Calu3 (cell line): Measurements from ENCODE around the gene CDKN1B. TPM values are rescaled to one million over a fixed set of nuclear protein-coding genes. Genes with fewer than 3 reads are reported as not detected.

Source experiments
- BruUV-seq: library from RNA; stranded (reverse); fragments of 400-500 nt; replicated peaks from 2 replicates; lab custom pipeline; 2021; lab: Mats Ljungman, UMichigan
- CTCF ChIA-PET: fragments of 300-600 bp; sonication (Branson Sonifier 250); formaldehyde crosslinking; loops from one replicate; lab custom pipeline; 2022; ENCODE audit warnings: antibody characterized with exemption; lab: Charles Lee
- DNase-seq: peaks from one replicate; pipeline ENCODE4 v3.0.0; 2022
- H3K27ac Mint-ChIP-seq: one replicate; pipeline ENCODE4 v1.8.0; 2022; ENCODE audit warnings: mixed read lengths; ENCODE audit not compliant: unreplicated experiment
- H3K27me3 Mint-ChIP-seq: one replicate; pipeline ENCODE4 v1.8.0; 2022; ENCODE audit warnings: mixed read lengths; ENCODE audit not compliant: unreplicated experiment
- H3K36me3 Mint-ChIP-seq: one replicate; pipeline ENCODE4 v1.8.0; 2022; ENCODE audit warnings: mild to moderate bottlenecking, moderate library complexity, mixed read lengths; ENCODE audit not compliant: insufficient read depth, unreplicated experiment
- H3K4me1 Mint-ChIP-seq: one replicate; pipeline ENCODE4 v1.8.0; 2022; ENCODE audit warnings: mild to moderate bottlenecking, low read depth, mixed read lengths; ENCODE audit not compliant: unreplicated experiment
- H3K4me3 Mint-ChIP-seq: one replicate; pipeline ENCODE4 v1.8.0; 2022; ENCODE audit warnings: mild to moderate bottlenecking, low read depth, moderate library complexity, mixed read lengths; ENCODE audit not compliant: unreplicated experiment
- H3K9me3 Mint-ChIP-seq: one replicate; pipeline ENCODE4 v1.8.0; 2022; ENCODE audit warnings: low read depth, mixed read lengths; ENCODE audit not compliant: unreplicated experiment
- intact Hi-C: fragments of 100-400 bp; cut with micrococcal nuclease; formaldehyde crosslinking; loops from one replicate; pipeline ENCODE4 v1.10.0; 2022; ENCODE audit not compliant: unreplicated experiment
- total RNA-seq: library from RNA; stranded (reverse); gene quantifications from 2 replicates; pipeline ENCODE4 v1.2.3, GENCODE V29; 2022
- TF ChIP-seq, protein P1 (sequence below): fragments of 200-600 bp; IDR thresholded peaks from one replicate; pipeline ENCODE4 v1.8.0; 2022; ENCODE audit warnings: antibody characterized with exemption; ENCODE audit not compliant: unreplicated experiment

Gene CDKN1B
- total RNA-seq, 1 experiment from 2014 or later, result 41.0 TPM

DNA sequence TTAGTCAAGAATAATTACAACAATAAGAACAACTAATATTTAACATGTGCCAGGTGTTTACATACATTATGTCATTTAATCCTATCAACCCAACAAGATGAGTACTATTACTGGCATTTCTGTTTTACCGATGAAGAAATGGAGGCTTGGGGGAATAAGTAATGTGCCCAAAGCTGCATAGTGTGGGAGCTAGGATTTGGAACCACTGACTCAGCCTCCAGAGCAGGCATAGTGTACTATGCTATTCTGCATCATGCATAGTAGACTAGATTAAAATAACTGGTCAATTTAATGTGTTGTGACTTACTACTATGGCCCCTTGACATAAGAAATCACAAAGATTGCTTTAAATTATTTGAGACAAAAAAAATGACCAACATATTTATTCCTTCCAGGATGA, 30.7 kb upstream of the CDKN1B start:
- Mint-ChIP-seq H3K4me3 (no peak overlapping the region), H3K9me3 (no peaks in the 10 kb centered on the region), H3K4me1 (peaks cover 46% of the 10 kb centered on the region), H3K36me3 (peaks cover 5% of the 10 kb centered on the region), H3K27ac (no peak overlapping the region), H3K27me3 (no peaks in the 10 kb centered on the region)
- TF ChIP-seq, protein P1, sequence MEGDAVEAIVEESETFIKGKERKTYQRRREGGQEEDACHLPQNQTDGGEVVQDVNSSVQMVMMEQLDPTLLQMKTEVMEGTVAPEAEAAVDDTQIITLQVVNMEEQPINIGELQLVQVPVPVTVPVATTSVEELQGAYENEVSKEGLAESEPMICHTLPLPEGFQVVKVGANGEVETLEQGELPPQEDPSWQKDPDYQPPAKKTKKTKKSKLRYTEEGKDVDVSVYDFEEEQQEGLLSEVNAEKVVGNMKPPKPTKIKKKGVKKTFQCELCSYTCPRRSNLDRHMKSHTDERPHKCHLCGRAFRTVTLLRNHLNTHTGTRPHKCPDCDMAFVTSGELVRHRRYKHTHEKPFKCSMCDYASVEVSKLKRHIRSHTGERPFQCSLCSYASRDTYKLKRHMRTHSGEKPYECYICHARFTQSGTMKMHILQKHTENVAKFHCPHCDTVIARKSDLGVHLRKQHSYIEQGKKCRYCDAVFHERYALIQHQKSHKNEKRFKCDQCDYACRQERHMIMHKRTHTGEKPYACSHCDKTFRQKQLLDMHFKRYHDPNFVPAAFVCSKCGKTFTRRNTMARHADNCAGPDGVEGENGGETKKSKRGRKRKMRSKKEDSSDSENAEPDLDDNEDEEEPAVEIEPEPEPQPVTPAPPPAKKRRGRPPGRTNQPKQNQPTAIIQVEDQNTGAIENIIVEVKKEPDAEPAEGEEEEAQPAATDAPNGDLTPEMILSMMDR, result no peak
- intact Hi-C loops, result no loop called here
- no peak for DNase-seq
- no TSS peak for BruUV-seq
- CTCF ChIA-PET, result no interaction called here

DNA sequence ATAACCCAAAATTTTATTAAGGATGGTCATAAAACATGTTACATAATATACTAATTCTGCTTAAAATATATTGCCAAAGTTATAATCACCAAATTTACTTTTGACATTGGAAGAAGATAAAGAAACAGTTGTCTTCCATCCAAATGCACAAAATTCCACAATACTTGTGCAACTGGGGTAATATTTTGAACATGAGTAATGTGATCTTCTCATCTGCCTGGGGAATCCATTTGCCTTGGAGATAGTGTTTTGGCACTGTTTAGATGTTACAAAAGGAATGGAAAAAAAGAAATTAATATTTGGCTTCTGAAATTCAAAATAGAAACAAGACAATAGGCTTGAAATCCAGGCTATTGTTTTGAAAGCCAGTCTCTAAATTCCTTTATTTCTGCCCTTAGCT, 30.2 kb upstream of the CDKN1B start:
- TF ChIP-seq, protein P1, result no peak
- Mint-ChIP-seq H3K27ac (no peak overlapping the region), H3K9me3 (no peaks in the 10 kb centered on the region), H3K4me1 (peaks cover 51% of the 10 kb centered on the region), H3K27me3 (no peaks in the 10 kb centered on the region), H3K4me3 (no peak overlapping the region), H3K36me3 (peaks cover 5% of the 10 kb centered on the region)
- BruUV-seq, result no TSS peak
- CTCF ChIA-PET, result no interaction called here
- DNase-seq, result no peak
- intact Hi-C loops, result no loop called here

DNA sequence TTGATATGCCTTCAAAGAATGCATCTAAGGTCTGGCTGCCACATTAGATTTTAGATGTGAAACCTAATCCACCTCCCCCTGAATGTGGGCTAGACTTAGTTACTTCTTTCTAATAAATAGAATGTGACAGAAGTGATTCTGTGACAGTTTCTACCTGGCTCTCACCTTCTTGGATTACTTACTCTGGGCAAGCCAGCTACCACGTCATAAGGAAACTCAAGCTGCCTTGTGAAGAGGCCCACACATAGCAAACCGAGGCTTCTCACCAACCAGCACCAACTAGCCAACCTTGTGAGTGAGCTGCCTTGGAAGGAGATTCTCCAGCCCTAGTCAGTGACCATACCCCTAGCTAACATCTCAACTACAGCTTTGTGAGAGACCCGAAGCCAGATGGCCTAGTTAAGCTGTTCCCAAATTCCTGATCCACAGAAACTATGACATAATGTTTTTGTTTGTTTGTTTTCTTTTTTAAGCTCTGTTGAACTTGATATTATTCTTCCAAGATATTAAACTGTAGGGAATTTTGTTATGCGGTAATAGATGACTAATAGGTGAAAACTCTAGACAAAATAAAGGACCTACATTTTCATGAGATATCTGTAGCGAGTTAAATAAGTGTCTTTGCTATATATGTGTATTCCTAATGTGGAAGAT, 27.4 kb upstream of the CDKN1B start:
- H3K4me1 Mint-ChIP-seq, result peaks cover 55% of the 10 kb centered on the region
- no peak overlapping the region for H3K27ac Mint-ChIP-seq
- CTCF ChIA-PET, result interaction anchor here (0.6 kb wide), 1 partner anchor 54 kb away, joined by 3 read pairs; no protein-coding TSS in a partner anchor
- TF ChIP-seq, protein P1, result no peak
- intact Hi-C loops, result no loop called here
- no peak overlapping the region for H3K4me3 Mint-ChIP-seq
- no peaks in the 10 kb centered on the region for H3K27me3 Mint-ChIP-seq
- H3K36me3 Mint-ChIP-seq, result peaks cover 5% of the 10 kb centered on the region
- no peak for DNase-seq
- no TSS peak for BruUV-seq
- no peaks in the 10 kb centered on the region for H3K9me3 Mint-ChIP-seq

DNA sequence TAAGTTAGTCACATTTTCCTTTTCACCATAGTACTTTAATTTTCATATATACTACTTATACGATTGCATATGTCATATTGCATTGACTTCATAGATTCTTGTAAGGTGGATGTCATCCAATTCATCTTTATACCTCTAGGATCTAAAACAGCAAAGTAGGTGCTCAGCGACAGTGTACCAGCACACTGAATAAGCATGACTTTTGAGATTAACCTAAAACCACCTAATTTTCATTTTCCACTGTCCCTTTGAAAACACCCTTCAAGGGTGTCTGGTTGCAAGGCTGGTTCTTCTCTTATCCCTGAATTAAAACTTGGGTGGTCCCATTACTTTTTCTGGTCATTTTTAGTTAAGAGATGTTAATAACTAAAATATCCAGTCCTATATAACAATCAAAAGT, 25.6 kb upstream of the CDKN1B start:
- BruUV-seq, result no TSS peak

More for the DNA sequence above, 25.6 kb upstream of the CDKN1B start:
- no peak overlapping the region for H3K27ac Mint-ChIP-seq
- no peaks in the 10 kb centered on the region for H3K9me3 Mint-ChIP-seq
- TF ChIP-seq, protein P1, result no peak
- peaks cover 68% of the 10 kb centered on the region for H3K4me1 Mint-ChIP-seq
- CTCF ChIA-PET, result no interaction called here
- H3K36me3 Mint-ChIP-seq, result peaks cover 16% of the 10 kb centered on the region
- H3K27me3 Mint-ChIP-seq, result no peaks in the 10 kb centered on the region
- H3K4me3 Mint-ChIP-seq, result no peak overlapping the region
- no peak for DNase-seq
- intact Hi-C loops, result no loop called here
